GM12872 (cell line): ENCODE results near the gene CLMN.

ENCODE experiments used
- CTCF ChIP-seq: IDR thresholded peaks from 3 replicates; pipeline ENCODE4 v1.5.1; 2011; ENCODE audit warnings: low read depth, mild to moderate bottlenecking, low read length, moderate library complexity; ENCODE audit not compliant: insufficient read depth

Gene CLMN

GRCh38 chr14:95294834-95295599, 24.7 kb downstream of the CLMN start:
- no peak for TF ChIP-seq CTCF

GRCh38 chr14:95294320-95294719, 25.4 kb downstream of the CLMN start:
- TF ChIP-seq CTCF = no peak

GRCh38 chr14:95293449-95293848, 26.3 kb downstream of the CLMN start:
- TF ChIP-seq CTCF = no peak

- TF ChIP-seq CTCF = no peak
Observed at GRCh38 chr14:95292660-95293425, 26.9 kb downstream of the CLMN start.

GRCh38 chr14:95291859-95292542, 27.7 kb downstream of the CLMN start:
- TF ChIP-seq CTCF = no peak

GRCh38 chr14:95290871-95291431, 28.8 kb downstream of the CLMN start:
- no peak for TF ChIP-seq CTCF

GRCh38 chr14:95290021-95290420, 29.7 kb downstream of the CLMN start:
- TF ChIP-seq CTCF = no peak
